T-helper 9 cell (primary cell): ENCODE measurements around the gene FAM110D.

Experiments used
- DNase-seq: peaks from one replicate; pipeline ENCODE4 v3.0.0-alpha.2; 2020

FAM110D gene

DNA sequence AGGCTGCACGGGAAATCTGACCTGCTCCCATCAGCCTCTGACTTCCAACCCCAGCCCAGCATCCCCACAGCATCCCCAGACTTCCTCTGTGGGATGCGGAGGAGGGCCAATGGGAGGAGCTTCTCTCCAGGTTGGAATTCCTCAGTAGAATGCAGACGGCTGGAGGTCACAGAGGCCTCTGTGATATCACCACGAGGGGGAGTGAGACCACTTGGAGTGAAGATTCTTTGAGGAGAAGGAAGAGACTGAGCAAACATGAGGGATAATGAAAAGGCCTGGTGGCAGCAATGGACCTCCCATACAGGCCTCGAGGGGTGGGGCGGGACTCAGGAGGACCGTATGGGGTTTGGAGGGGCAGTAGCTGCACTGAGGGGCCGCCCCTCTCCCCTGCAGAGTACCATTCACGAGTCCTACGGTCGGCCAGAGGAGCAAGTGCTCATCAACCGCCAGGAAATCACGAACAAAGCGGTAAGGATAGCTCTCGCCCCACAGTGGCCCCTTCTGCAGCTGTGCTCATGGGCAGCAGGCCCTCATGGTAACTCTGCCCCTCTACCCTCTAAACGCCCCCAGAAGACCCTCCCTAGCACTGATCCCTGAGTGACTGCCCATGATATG is 31.6 kb downstream of the FAM110D start, which contains the start of gene CATSPER4:
Gene CATSPER4, plus strand, starts transcription at position 230 of the 615 bp plus-strand sequence. Its CDS starts 26 bp downstream, at position 256.
- DNase-seq: no peak

DNA sequence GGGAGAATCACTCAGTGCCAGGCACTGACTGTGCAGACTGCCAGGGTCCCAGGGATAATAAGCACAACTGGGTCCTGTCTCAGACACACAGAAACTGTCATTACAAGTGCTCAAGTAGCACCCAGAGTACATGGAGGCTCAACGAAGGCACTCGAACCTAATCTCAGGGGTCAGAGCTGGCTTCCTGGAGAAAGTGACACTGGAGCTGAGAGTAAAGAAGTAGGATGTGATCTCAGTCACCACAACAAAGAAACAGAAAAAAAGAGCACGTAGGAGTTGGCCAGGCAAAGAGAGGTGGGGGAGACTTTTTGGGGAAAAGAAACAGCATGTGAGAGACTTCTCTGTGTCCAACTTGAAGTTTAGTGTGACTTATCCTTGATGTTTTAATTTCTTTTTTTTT is 32.9 kb downstream of the FAM110D start:
- no peak for DNase-seq

DNA sequence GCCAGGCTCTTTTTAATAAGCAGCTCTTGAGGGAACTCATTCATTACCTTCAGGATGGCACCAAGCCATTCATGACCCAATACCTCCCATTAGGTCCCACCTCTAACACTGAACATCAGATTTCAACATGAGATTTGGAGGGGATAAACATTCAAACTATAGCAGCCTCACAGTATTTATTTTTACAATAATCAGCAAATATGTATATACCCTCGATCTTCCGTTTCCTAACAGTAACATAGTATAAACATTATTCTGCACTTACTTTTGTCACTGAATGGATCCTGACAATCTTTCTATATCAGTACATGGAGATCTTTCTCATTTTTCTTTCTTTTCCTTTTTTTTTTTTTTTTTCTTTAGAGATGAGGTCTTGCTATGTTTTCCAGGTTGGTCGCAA is 36.9 kb downstream of the FAM110D start:
- DNase-seq: no peak

DNA sequence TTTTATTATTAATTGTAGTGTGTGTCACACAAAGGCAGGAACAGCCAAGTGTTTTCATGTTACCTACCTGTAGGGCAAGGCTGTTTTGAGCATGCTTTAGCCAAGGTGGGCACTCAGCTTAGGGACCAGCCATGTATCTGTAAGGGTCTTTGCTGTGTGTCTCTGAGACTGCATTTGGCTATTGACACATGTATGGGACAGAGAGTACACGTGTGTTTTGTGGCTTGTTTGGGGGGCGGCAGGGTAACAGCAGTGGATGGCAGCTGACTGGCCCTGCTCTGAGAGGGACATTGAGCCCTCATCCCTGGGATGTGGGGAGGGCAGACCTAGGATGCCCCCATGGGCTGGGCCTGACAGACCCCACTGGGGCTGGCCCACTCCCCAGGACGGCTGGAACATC is 38.4 kb downstream of the FAM110D start:
- DNase-seq: no peak

DNA sequence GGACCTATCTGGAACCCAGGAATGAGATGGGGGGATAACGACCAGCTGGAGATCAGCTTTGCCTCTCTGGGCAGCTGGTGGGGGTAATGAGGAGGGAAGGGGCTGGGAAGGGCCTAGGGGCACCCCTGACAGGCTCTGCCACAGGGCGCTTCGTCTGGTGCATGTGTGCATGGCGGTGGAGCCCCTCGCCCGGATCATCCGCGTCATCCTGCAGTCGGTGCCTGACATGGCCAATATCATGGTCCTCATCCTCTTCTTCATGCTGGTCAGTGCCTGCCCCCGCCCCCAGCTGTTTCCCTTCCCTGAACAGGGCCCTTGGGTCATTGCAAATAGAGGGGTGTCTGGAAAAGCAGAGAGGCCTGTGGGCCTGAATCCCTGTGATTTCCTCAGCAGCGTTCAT is 38.9 kb downstream of the FAM110D start:
- DNase-seq: no peak

DNA sequence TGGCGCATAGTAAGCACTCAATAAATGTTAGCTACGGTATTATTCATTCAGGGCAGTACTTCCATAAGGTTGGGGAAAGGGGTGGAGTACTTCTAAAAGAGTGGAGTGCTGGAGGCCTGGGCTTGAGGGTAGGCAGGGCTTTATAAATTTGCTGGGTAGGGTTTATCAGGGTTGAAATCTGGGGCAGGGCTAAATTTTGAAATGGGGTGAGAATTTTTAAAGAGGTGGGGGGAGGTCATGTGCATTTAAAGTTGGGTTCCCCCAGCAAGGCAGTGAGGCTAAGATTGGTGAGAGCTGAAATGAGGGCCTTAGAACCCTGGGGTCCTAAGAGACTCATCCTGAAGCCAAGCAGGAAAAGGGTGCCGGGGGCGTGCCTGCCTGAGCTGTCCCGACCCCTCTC is 41.5 kb downstream of the FAM110D start:
- no peak for DNase-seq

DNA sequence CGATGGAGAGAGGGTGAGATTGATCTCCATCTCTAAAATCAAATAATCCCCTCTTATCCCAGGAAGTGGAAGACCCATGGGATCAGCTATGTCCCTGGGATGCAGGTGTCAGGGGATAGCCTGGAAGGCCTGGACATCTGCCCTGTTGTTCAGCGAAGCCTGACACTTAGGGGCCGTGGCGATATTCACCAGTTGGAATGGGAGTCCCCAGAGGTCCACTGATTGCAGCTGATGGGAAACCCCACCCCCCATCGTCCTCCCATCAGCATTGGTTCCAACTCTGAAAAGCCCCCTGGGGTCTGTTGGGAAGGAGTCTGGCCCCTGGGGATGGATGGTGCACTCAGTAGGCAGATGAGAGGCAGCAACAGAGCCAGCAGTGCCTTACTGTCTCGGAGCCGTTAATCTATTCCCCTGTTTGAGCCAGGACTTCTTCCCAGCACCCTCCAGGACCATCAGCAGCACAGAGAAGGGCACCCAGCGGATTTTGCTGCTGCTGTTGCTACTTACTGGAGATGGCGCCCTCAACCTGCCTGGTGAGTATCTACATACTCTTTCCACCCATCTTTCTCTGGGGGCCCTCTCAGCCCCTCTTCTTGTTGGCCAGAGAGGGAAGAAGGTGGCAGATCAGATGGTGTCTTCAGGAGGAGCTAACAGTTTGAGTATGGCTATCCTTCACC is 44.9 kb downstream of the FAM110D start:
- no peak for DNase-seq

DNA sequence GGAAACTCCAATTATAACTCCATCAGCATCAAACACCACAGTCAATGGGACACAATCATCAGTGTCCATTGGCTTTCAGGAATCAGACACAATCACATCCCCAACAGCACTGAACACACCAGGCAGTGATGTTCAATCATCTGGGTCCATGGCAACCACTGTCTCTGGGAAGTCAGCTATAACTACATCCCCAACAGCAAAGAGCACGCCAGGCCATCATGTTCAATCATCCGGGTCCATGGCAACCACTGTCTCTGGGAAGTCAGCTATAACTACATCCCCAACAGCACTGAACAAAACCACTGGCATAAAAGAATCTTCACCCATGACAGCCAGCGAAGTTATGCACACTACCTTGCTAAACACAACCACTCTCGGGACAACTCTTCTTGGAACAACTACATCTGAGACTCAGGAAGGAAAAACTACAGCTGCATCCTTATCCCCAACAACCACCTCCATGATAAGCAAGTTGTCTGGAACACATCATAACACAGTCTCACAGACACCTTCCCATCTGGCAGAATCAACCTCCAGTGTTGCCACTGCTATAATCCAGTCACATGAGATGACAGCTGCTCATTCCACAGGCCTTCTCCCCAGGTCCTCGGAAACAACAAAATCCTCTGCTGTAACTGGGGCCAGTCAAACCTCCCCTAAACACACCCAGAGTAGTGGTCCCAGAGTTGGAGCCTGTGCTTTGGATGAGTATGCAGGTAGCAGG is 51.4 kb downstream of the FAM110D start:
- no peak for DNase-seq

DNA sequence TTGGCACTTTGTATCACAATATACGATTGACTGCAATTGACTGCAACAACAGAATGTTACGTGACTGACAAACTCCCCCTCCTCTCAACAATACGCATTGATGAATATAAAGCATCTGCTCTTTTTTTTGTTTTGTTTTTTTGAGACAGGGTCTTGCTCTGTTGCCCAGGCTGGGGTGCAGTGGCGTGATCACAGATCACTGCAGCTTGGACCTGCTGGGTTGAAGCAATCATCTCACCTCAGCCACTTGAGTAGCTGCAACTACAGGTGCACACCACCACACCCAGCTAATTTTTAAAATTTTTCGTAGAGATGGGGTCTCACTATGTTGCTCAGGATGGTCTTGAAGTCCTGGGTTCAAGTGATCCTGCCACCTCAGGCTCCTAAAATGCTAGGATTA is 53.8 kb downstream of the FAM110D start:
- DNase-seq: no peak

DNA sequence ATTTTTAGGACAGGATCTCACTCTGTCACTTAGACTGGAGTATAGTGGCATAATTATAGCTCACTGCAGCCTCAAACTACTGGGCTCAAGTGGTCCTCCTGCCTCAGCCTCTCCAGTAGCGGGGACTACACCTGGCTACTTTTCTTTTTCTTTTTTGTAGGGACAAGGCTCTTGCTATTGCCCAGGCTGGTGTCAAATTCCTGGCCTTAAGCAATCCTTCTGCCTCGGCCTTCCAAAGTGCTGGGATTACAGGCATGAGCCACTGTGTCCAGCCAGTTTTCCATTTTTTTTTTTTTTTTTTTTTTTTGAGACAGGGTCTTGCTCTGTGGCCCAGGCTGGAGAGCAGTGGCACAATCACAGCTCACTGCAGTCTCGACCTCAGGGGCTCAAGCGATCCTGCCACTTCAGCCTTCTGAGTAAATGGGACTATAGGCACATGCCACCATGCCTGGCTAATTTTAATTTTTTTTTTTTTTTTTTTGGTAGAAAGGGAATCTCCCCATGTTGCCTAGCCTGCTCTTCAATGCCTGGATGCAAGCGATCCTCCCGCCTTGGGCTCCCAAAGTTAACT is 54.5 kb downstream of the FAM110D start:
- DNase-seq: no peak
